HepG2 (cell line): Measurements from ENCODE around the gene AMPH.

Experiments used
- AKAP8 ChIP-seq: sonication (generic); formaldehyde crosslinking; IDR thresholded peaks from 2 replicates; pipeline ENCODE4 v1.5.1; 2020; ENCODE audit warnings: mild to moderate bottlenecking, missing genetic modification reagents
- ARNT2 ChIP-seq: sonication (generic); formaldehyde crosslinking; IDR thresholded peaks from 2 replicates; pipeline ENCODE4 v1.8.0; 2022; ENCODE audit warnings: mild to moderate bottlenecking, low read depth, missing genetic modification reagents, moderate library complexity
- BHLHE40 ChIP-seq: IDR thresholded peaks from 2 replicates; pipeline ENCODE4 v1.6.1; 2011; ENCODE audit warnings: low read length, improper control_type of control experiment
- ETV5 ChIP-seq: IDR thresholded peaks from 2 replicates; pipeline ENCODE4 v1.6.1; 2018; ENCODE audit warnings: missing biosample characterization, missing genetic modification reagents, inconsistent platforms, borderline replicate concordance
- HNRNPUL1 ChIP-seq: fragments of 200-400 bp; formaldehyde crosslinking; IDR thresholded peaks from 2 replicates; pipeline ENCODE4 v1.6.1; 2017; ENCODE audit warnings: low read depth, mild to moderate bottlenecking, low read length, moderate library complexity
- HOXA5 ChIP-seq: sonication (generic); formaldehyde crosslinking; IDR thresholded peaks from 2 replicates; pipeline ENCODE4 v1.4.0; 2020; ENCODE audit warnings: missing genetic modification reagents
- MXI1 ChIP-seq: IDR thresholded peaks from 3 replicates; pipeline ENCODE4 v1.6.1; 2012; ENCODE audit warnings: low read depth, low read length, inconsistent platforms, borderline replicate concordance
- POLR2AphosphoS5 ChIP-seq: IDR thresholded peaks from 2 replicates; pipeline ENCODE4 v1.6.1; 2012; ENCODE audit warnings: low read depth, low read length
- SMC3 ChIP-seq: IDR thresholded peaks from 2 replicates; pipeline ENCODE4 v1.6.1; 2011; ENCODE audit warnings: low read length, improper control_type of control experiment
- ZNF296 ChIP-seq: sonication (generic); formaldehyde crosslinking; conservative IDR thresholded peaks from 2 replicates; pipeline ENCODE4 v1.5.0; 2020; ENCODE audit warnings: mild to moderate bottlenecking, missing genetic modification reagents
- ZNF558 ChIP-seq: sonication (generic); formaldehyde crosslinking; IDR thresholded peaks from 2 replicates; pipeline ENCODE4 v1.9.0; 2022; ENCODE audit warnings: mild to moderate bottlenecking, missing genetic modification reagents, borderline replicate concordance
- ZNF781 ChIP-seq: sonication (generic); formaldehyde crosslinking; IDR thresholded peaks from 2 replicates; pipeline ENCODE4 v1.5.1; 2020; ENCODE audit warnings: borderline replicate concordance, mild to moderate bottlenecking, missing genetic modification reagents; ENCODE audit errors: not compliant biosample characterization
- TF ChIP-seq, protein P1 (sequence below): sonication (generic); formaldehyde crosslinking; IDR thresholded peaks from 2 replicates; pipeline ENCODE4 v1.5.0; 2020; ENCODE audit warnings: mild to moderate bottlenecking, missing genetic modification reagents, moderate library complexity
- TF ChIP-seq, protein P2 (sequence below): sonication (generic); formaldehyde crosslinking; IDR thresholded peaks from 2 replicates; pipeline ENCODE4 v1.5.0; 2020; ENCODE audit warnings: mild to moderate bottlenecking, missing genetic modification reagents

DNA sequence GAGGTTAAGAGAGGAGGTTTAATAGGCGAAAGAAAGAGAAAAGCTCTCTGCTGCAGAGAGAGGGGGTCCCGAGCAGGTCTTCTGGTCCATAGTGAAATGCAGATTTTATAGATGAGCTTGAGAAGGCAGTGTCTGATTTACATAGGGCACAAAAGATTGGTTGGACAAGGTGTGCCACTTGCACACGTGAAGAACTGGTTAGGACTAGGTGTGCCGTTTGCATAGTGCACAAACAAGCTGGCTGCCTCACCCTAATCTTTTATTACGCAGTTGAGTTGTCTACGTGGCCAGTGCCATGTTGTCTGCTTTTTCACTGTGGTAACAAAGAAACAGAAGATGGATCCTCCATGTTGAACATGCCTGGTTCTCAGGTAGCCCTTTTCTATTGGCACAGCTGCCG, 82.6 kb downstream of the AMPH start:
- TF ChIP-seq BHLHE40: no peak
- TF ChIP-seq SMC3: no peak
- TF ChIP-seq, protein P1, sequence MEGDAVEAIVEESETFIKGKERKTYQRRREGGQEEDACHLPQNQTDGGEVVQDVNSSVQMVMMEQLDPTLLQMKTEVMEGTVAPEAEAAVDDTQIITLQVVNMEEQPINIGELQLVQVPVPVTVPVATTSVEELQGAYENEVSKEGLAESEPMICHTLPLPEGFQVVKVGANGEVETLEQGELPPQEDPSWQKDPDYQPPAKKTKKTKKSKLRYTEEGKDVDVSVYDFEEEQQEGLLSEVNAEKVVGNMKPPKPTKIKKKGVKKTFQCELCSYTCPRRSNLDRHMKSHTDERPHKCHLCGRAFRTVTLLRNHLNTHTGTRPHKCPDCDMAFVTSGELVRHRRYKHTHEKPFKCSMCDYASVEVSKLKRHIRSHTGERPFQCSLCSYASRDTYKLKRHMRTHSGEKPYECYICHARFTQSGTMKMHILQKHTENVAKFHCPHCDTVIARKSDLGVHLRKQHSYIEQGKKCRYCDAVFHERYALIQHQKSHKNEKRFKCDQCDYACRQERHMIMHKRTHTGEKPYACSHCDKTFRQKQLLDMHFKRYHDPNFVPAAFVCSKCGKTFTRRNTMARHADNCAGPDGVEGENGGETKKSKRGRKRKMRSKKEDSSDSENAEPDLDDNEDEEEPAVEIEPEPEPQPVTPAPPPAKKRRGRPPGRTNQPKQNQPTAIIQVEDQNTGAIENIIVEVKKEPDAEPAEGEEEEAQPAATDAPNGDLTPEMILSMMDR: no peak
- TF ChIP-seq, protein P2, sequence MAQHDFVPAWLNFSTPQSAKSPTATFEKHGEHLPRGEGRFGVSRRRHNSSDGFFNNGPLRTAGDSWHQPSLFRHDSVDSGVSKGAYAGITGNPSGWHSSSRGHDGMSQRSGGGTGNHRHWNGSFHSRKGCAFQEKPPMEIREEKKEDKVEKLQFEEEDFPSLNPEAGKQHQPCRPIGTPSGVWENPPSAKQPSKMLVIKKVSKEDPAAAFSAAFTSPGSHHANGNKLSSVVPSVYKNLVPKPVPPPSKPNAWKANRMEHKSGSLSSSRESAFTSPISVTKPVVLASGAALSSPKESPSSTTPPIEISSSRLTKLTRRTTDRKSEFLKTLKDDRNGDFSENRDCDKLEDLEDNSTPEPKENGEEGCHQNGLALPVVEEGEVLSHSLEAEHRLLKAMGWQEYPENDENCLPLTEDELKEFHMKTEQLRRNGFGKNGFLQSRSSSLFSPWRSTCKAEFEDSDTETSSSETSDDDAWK (CRISPR knock-in tag): no peak
- TF ChIP-seq ETV5 (CRISPR knock-in tag): no peak
- no peak for TF ChIP-seq AKAP8 (CRISPR knock-in tag)
- no peak for TF ChIP-seq ZNF781
- TF ChIP-seq POLR2AphosphoS5: no peak
- no peak for TF ChIP-seq HOXA5 (CRISPR knock-in tag)
- no peak for TF ChIP-seq MXI1
- TF ChIP-seq ZNF558 (CRISPR knock-in tag): no peak
- no peak for TF ChIP-seq ARNT2 (CRISPR knock-in tag)
- TF ChIP-seq HNRNPUL1: no peak
- TF ChIP-seq ZNF296 (CRISPR knock-in tag): no peak
